ENCODE data around the gene PHF5A.

The PHF5A gene

DNA sequence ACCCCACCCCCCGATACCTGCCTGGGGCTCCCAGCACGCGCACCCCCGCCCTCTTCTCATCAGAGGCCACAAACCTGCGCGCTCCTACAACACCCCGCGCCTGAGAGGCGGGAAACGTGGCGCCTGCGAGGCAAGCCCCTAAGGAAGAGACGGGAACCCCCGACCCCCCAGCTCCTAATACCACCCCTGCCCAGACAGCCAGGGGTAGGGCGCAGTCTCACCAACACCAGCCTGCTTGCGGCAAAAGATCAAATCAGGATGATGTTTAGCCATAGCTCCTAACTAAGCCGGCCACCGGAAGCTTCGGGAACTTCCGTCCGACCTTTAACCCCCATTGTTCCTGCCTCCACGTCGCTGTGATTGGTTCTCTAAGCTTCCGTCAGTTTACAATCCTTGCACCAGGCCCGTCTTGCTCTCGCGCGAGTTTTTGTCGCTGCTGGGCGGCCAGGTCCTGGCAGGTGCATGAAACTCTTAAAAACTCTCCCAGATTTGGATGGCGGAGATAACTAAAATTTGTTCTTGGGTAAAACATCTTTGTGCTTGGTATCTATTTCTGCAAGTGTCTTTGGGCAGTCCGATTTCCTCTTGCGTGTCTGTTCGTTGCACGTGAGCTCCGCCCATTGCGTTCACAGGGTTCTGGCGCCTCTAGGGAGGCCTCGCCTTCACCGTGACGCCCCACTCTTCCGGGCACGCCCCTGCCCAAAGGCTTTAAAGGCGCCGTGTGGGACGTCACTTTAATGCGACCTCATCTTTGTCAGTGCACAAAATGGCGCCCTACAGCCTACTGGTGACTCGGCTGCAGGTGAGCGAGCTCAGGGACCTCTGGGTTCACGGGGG lies at the start of gene PHF5A, which contains the start of gene ACO2:
PHF5A (minus strand) TSS at position 312 of the 837 bp plus-strand sequence; CDS start at position 273, 39 bp downstream.
ACO2 (plus strand) TSS at position 737 of the 837 bp plus-strand sequence; CDS start at position 767, 30 bp downstream.
- TF ChIP-seq, protein P1, sequence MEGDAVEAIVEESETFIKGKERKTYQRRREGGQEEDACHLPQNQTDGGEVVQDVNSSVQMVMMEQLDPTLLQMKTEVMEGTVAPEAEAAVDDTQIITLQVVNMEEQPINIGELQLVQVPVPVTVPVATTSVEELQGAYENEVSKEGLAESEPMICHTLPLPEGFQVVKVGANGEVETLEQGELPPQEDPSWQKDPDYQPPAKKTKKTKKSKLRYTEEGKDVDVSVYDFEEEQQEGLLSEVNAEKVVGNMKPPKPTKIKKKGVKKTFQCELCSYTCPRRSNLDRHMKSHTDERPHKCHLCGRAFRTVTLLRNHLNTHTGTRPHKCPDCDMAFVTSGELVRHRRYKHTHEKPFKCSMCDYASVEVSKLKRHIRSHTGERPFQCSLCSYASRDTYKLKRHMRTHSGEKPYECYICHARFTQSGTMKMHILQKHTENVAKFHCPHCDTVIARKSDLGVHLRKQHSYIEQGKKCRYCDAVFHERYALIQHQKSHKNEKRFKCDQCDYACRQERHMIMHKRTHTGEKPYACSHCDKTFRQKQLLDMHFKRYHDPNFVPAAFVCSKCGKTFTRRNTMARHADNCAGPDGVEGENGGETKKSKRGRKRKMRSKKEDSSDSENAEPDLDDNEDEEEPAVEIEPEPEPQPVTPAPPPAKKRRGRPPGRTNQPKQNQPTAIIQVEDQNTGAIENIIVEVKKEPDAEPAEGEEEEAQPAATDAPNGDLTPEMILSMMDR (IDR thresholded peaks at IDR 0.05; ENCODE audit: extremely low read depth, insufficient read depth, missing control alignments) = no peak
- DNase-seq (ENCODE audit: low spot score) = peak; percentile 93
- in situ Hi-C loops (cut with MboI; ENCODE audit: low pct_unique_long_range_greater_than_20kb, low sequenced_read_pairs, unreplicated experiment) = no loop called here

- no peak for DNase-seq (ENCODE audit: low spot score)
- in situ Hi-C loops (cut with MboI; ENCODE audit: low pct_unique_long_range_greater_than_20kb, low sequenced_read_pairs, unreplicated experiment) = loop anchor here (10.0 kb wide), 1 partner anchor 113 kb away; no protein-coding TSS in a partner anchor
- TF ChIP-seq, protein P1 (IDR thresholded peaks at IDR 0.05; ENCODE audit: extremely low read depth, insufficient read depth, missing control alignments) = no peak
Observed at GRCh38 chr22:41518048-41518347, 49.5 kb upstream of the PHF5A start.

DNA sequence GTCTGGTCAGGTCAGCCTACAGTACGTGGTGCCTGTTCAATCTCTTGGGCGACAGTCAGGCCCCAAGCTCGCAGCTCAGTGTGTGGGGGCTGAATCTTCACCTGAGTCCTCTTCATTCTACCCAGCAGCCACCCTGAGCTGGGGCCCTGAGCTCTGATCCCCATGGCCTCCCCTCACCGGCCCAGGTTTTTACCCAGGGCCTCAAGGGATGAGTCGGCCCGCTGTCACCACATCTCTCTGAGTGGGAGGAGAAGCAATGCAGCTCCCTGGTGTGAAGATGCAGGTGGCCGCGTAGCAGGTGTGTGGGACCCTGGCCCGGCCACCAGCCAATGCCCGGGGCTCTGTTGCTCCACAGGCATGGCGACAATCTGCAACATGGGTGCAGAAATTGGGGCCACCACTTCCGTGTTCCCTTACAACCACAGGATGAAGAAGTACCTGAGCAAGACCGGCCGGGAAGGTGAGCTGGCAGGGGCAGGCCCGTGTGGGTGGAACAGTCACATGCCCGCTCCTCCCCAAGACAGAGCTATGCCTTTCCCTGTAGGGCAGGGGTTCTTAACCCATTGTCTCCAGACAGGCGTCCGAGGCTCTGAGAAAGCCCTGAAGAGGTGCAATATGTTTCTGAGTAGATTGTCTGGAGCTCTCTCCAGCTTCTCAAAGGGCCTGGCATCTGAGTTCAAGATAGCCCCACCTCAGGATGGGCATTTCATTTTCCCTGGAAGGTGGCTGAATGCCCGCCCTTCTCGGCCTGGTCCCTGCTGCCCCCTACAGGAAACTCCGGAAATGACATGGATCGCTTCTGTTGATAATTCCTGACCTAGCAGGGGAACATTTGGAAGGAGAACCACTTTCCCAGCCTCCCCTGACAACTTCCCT lies 48.9 kb upstream of the PHF5A start:
- TF ChIP-seq, protein P1 (IDR thresholded peaks at IDR 0.05; ENCODE audit: extremely low read depth, insufficient read depth, missing control alignments) = peak; percentile 79
- in situ Hi-C loops (cut with MboI; ENCODE audit: low pct_unique_long_range_greater_than_20kb, low sequenced_read_pairs, unreplicated experiment) = loop anchor here (10.0 kb wide), 1 partner anchor 113 kb away; no protein-coding TSS in a partner anchor
- peak; percentile 52 for DNase-seq (ENCODE audit: low spot score)

DNA sequence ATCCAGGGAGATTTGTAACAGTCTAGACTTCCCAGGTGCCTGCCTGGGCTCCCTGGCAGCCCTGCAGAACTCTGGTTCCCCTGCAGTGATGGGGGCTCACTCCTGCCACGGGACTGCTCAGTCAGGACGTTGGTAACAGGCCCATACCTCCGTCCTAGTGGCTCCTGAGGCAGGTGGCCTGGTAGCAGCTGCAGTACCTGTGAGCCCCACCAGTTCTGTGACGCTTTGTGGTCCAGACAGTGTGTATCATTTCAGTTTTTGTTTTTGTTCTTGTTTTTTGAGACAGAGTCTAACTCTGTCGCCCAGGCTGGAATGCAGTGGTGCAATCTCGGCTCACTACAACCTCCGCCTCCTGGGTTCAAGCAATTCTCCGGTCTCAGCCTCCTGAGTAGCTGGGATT lies 48.0 kb upstream of the PHF5A start:
- in situ Hi-C loops (cut with MboI; ENCODE audit: low pct_unique_long_range_greater_than_20kb, low sequenced_read_pairs, unreplicated experiment) = loop anchor here (10.0 kb wide), 1 partner anchor 112 kb away; no protein-coding TSS in a partner anchor
- TF ChIP-seq, protein P1 (IDR thresholded peaks at IDR 0.05; ENCODE audit: extremely low read depth, insufficient read depth, missing control alignments) = no peak
- no peak for DNase-seq (ENCODE audit: low spot score)

GRCh38 chr22:41513391-41513790 lies 44.9 kb upstream of the PHF5A start:
- in situ Hi-C loops (cut with MboI; ENCODE audit: low pct_unique_long_range_greater_than_20kb, low sequenced_read_pairs, unreplicated experiment) = loop anchor here (10.0 kb wide), 1 partner anchor 109 kb away; no protein-coding TSS in a partner anchor
- TF ChIP-seq, protein P1 (IDR thresholded peaks at IDR 0.05; ENCODE audit: extremely low read depth, insufficient read depth, missing control alignments) = no peak
- no peak for DNase-seq (ENCODE audit: low spot score)
